ENCODE measurements around the gene IFT43.

IFT43 gene

DNA sequence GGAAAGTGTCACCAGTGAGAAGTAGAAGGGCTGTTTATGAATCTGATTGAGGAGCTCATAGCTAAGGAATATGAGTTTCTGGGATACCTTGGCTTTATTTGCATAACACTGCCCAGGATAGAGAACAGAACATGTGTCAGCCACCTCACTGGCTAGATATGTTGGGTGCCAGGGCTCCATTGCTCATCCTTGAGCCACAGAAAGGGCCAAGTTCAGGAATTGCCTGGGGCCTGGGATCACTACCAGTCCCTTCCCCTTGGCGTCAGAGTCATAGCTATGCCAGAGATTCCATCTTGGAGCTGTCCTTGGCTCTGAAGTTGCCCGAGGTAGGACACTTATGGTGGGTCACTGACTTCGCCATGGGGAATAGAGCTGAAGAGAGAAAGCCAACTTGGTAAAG is 49.0 kb downstream of the IFT43 start:
- TF ChIP-seq, protein P1, sequence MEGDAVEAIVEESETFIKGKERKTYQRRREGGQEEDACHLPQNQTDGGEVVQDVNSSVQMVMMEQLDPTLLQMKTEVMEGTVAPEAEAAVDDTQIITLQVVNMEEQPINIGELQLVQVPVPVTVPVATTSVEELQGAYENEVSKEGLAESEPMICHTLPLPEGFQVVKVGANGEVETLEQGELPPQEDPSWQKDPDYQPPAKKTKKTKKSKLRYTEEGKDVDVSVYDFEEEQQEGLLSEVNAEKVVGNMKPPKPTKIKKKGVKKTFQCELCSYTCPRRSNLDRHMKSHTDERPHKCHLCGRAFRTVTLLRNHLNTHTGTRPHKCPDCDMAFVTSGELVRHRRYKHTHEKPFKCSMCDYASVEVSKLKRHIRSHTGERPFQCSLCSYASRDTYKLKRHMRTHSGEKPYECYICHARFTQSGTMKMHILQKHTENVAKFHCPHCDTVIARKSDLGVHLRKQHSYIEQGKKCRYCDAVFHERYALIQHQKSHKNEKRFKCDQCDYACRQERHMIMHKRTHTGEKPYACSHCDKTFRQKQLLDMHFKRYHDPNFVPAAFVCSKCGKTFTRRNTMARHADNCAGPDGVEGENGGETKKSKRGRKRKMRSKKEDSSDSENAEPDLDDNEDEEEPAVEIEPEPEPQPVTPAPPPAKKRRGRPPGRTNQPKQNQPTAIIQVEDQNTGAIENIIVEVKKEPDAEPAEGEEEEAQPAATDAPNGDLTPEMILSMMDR (IDR thresholded peaks at IDR 0.05; ENCODE audit: control extremely low read depth, extremely low read depth, low read depth, missing control alignments): no peak
- CTCF ChIA-PET: interaction anchor here (1.1 to 2.9 kb wide), 4 partner anchors 13 to 352 kb away, joined by 3 to 17 read pairs (median 3); no protein-coding TSS in a partner anchor
- POLR2A ChIA-PET: no interaction called here
- DNase-seq (ENCODE audit: extremely low spot score): no peak

DNA sequence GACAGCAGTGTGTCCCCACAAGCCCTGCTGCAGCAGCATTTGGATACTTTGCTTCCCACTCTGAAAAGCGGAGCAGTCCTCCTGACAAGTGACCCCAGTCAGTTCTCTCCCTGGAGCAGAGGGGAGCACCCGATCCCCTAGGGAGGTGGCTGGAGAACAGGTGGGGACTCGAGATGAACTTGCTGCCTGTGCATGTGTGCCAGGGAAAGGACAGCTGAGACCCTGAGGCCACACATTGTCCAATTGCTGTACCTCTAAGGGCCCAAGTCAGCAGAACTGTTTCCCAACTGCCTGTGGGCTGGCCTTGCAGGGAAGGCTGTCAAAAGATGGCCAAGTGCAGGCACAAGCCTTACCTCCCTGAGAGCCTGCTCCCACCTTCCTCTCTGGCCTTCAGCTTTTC is 55.1 kb downstream of the IFT43 start:
- ChIA-PET POLR2A (no interaction called here), CTCF (interaction anchor here (1.4 to 2.6 kb wide), 3 partner anchors 10 to 347 kb away, joined by 6 to 9 read pairs (median 7); no protein-coding TSS in a partner anchor)
- TF ChIP-seq, protein P1 (IDR thresholded peaks at IDR 0.05; ENCODE audit: control extremely low read depth, extremely low read depth, low read depth, missing control alignments): no peak
- no peak for DNase-seq (ENCODE audit: extremely low spot score)

DNA sequence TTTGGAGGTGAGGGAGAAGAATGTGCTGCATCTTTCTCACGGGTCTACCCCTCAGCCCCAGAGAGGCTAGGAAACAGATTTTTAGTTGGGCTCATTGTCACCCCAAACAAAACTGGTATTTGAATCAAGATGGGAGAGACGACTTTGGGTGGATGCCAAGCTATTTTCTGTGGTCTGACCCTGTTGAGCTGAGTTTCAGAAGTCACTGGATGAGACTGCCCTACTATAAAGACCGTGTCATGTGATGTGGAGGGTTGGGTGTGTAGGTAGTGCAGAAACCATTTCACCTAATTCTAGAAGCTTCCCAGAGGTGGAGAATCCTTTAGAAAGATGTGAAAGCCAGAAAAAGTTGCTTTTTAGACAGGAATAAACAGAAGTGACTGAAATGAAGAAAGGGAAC is 60.2 kb downstream of the IFT43 start:
- POLR2A ChIA-PET: no interaction called here
- DNase-seq (ENCODE audit: extremely low spot score): no peak
- CTCF ChIA-PET: interaction anchor here (1.0 to 13.7 kb wide), 3 partner anchors 19 to 341 kb away, joined by 3 to 202 read pairs (median 8); no protein-coding TSS in a partner anchor
- TF ChIP-seq, protein P1 (IDR thresholded peaks at IDR 0.05; ENCODE audit: control extremely low read depth, extremely low read depth, low read depth, missing control alignments): no peak

DNA sequence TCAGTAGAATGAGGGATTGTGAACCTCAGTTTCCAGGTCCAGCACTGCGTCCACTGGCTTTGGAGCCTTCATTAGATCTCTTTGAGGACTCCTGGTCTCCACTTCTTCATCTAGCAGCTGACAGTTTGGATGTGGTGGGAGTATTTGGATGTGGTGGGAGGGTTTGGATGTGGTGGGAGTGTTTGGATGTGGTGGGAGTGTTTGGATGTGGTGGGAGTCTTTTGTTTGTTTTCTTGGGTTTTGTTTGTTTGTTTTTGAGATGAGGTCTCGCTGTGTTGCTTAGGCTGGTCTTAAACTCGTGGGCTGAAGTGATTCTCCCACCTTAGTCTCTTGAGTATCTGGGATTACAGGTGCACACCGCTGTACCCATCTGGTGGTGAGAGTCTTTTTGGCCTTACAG is 64.7 kb downstream of the IFT43 start:
- CTCF ChIA-PET: interaction anchor here (0.7 to 13.7 kb wide), 46 partner anchors 9 to 602 kb away, joined by 3 to 202 read pairs (median 4); partner anchors contain the start of gene IFT43
- DNase-seq (ENCODE audit: extremely low spot score): no peak
- POLR2A ChIA-PET: no interaction called here
- TF ChIP-seq, protein P1 (IDR thresholded peaks at IDR 0.05; ENCODE audit: control extremely low read depth, extremely low read depth, low read depth, missing control alignments): no peak

DNA sequence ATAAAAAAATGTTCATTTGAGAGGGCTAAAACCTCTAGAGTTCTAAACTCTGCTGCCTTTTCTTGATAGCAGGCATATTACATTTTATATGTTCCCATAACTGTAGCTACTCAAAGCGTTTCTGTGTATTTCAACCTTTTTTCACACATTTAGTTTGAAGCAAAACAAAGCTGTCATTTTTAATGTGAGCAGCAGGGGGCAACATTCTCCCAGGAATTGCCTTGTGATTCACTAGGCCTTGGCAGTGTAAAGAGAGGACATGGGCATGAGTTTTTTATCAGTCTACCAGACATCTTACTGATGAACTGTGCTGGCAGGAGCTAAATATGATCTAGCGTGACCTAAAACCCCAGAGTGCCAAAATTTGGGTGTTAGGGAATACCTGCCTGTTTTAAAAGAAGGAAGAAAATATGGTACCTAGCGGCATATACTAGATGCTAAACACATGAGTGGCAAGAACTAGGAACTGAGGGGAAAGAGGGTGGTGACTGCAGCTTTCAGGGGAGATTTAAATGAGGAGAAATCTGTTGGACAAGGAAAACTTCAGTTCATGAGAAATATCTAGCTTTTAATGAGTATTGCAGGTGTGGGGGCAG is 65.3 kb downstream of the IFT43 start:
- TF ChIP-seq, protein P1 (IDR thresholded peaks at IDR 0.05; ENCODE audit: control extremely low read depth, extremely low read depth, low read depth, missing control alignments): peak; percentile 76
- DNase-seq (ENCODE audit: extremely low spot score): peak; percentile 57
- ChIA-PET CTCF (interaction anchor here (0.7 to 13.7 kb wide), 53 partner anchors 9 to 602 kb away, joined by 3 to 202 read pairs (median 4); partner anchors contain the start of gene IFT43), POLR2A (no interaction called here)

DNA sequence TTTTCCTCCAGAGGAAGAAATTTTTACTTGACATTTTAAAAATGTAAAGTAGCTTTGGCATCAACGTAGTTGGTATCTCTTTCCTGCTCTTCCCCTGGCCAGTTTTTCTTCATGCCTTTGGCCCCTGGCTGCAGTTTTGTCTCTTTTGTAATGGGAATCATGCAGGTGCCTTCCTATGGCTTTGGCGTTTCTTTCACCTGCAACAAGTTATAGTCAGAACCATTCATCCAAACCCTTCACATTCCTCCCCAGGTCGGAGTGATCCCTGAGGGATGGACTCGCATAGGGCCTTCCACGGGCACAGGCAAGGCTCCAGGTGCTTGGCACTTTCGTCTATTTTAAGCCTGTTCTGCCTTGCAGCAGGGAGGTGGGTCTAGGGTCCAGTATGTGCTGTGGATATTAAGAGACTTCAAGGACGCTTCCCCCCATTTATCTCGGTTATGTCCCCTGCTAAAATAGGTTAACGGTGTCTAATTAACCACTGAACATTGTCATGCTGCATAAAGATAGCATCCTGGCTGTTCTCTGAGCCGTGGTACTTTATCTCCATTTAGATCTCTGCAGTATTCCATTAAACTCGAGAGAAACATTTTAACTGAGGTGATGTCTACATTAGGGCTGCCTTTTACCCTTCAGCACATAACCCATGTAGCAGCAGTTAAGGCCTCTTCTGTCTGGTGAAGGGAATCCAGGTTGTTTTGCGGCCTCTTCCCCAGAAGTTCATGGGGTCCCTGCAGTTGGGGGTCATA is 66.3 kb downstream of the IFT43 start:
- TF ChIP-seq, protein P1 (IDR thresholded peaks at IDR 0.05; ENCODE audit: control extremely low read depth, extremely low read depth, low read depth, missing control alignments): no peak
- ChIA-PET CTCF (interaction anchor here (1.0 to 13.7 kb wide), 31 partner anchors 10 to 601 kb away, joined by 3 to 202 read pairs (median 6); no protein-coding TSS in a partner anchor), POLR2A (no interaction called here)
- no peak for DNase-seq (ENCODE audit: extremely low spot score)

Measured in GM10248 (cell line).